Measurements from ENCODE around the gene CHST15.

CHST15 gene

DNA sequence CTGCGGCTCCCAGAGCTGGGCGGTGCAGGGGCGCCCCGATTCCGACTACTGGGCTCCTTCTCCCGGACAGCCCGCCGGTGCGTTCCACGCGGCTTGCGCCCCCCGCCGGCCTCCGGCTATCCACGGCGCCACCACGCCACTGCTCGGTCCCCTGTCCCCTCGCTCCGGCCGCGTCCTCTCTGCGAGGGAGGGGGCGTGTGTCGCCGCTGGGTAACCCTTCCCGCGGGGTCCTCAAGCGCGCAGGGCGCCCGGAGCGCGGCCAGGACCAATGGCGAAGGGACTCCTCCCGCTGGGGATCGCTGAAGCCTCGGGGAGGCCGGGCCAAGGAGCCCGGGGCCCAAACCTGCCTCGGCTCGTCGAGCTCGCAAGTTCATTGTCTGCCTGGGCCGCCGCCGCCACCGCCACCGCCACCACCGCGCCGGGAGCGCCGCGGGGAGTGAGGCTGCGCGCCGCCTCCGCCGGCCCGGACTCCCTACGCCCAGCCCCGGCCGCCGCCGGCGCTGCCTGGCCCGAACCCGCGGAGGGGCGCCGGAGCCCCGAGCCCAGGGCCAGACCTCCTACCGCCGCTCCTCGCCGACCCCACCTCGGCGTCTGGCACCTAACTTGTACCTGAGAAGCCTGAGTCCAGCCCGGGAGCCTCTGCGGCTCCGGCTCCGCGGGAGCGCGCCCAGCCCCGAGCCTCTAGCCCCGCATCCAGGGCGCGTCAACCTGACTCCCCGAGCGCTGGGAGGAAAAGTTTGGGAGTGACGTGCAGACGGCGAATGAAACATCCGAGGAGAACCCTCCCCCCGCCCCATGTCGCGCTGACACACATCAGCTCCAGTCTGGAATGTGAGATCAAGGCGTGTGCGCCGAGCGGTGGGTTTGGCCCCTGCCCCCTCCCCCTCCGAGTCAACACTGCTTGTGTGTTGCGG, at the start of gene CHST15:
Gene CHST15 (minus strand): TSS at position 739 of the 914 bp plus-strand sequence. CDS start 47,386 bp downstream, outside the sequence.
- no peak for DNase-seq

DNA sequence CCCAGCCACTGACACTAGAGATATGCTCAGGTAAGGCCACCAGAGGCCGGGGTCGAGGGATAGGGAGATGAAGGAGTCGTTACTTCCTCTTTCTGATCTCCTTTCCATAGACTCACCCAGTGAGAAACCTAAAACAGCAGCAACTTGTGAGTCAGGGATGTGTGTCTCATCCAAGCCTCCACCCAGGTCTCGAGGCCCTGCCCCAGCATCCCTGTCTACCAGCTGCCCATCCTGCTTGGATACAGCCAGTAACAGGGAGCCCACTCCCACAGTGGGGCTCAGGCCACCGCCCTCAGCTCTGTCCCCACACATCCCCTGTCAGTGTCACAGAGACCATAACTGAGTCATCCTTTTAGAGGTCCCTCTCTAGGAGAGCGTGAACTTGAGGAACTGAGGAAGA, 49.6 kb upstream of the CHST15 start:
- DNase-seq = no peak

DNA sequence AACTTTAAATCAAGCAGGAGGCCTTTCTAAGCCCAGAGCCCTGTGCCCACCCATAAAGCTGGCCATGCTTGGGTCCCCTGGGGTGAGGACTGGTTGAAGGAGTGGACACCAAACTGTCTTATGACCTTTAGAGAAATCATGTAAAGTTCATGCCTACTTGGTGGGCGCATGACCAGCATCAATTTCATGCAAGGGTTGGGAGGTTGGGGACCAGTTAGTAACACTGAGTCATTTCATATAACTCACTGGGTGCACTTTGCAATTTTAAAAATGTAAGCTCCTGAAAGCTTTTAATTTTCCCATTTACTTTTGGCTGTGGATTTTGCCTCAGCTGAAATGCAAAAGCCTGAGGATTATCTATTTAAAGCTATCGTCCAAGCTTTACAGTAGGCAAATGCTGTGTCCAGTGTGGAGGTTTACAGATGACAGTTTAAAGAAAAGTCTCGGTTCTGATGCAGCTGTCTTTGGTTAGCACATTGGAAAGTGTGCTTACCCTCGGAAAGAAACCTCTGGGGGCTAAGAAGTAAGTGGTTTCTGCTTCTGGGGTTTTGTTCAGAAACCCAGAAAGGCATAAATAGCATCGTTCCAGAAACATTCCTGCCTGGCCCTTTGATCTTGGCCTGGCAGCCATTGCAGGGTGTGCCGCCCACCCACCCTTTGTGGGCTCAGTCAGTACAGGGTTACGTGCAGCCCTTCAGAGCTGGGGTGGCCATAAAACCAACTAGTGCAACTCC, 48.8 kb upstream of the CHST15 start:
- no peak for DNase-seq

DNA sequence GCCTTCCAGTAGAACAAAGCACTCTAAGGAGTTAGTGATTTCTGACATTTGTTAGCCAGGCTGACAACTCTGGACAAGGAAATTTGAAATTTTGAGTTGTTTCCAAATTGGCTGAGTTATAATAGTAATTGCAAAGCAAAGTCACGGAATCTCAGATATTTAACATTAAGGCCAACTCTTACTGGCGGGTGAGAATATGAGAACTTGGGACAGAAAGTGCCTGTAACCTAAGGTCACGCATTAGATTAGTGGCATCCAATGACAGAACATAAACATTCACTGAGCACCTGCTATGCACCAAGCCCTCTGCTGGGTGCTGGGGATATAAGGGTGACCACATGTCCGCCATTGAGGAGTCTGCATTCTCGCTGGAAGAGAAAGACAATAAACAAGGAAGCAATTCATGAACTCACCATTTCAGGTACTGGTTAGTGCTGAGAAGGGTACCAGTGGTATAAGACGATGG, 45.5 kb upstream of the CHST15 start:
- DNase-seq = no peak

GRCh38 chr10:124138195-124138882, 44.9 kb upstream of the CHST15 start:
- DNase-seq = no peak

- DNase-seq = no peak
These were observed 41.0 kb upstream of the CHST15 start for GRCh38 chr10:124134251-124134893.

DNA sequence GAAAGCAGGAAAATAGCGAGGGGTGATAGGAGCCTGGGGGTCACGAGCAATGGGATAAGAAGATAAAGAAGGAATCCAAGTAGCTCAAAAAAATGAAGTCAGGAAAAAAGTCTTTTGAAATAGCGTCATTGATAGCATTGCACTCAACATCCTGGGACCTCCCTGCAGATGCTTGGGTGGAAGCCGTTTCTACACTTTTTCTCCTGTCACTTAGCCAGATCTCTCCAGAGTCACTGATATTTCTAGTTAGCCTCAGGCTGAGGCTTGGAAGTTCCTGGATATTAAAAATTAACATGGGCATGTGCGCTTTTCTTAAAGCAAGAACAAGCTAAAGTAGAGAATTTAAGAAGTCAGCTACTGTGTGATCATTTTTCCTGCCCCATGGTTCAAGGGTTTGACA, 39.5 kb upstream of the CHST15 start:
- no peak for DNase-seq

DNA sequence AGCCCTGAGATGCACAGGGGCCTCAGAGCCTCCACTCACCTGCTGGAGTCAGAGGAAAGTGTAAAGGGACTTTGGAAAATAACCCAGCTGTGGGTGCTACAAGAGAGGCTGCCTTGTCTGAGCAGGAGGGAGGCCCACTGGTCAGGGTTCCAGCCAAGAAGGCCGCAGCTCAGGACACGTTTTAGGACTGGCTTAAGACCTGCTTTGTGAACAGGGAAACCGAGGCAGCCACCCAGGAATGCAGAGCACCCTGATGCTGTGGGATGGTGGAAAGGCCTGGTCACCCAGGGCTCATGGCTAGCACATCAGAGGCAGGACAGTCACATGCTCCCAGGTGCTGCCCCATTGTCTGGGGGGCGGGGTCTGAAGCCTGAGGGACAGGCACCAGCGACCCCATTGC, 38.9 kb upstream of the CHST15 start:
- no peak for DNase-seq

- DNase-seq = no peak
These were observed 37.8 kb upstream of the CHST15 start for GRCh38 chr10:124131172-124131571.

GRCh38 chr10:124130198-124130900, 37.0 kb upstream of the CHST15 start:
- DNase-seq = no peak

GRCh38 chr10:124129471-124129870, 36.1 kb upstream of the CHST15 start:
- DNase-seq = no peak

GRCh38 chr10:124128811-124129145, 35.4 kb upstream of the CHST15 start:
- DNase-seq = no peak

DNA sequence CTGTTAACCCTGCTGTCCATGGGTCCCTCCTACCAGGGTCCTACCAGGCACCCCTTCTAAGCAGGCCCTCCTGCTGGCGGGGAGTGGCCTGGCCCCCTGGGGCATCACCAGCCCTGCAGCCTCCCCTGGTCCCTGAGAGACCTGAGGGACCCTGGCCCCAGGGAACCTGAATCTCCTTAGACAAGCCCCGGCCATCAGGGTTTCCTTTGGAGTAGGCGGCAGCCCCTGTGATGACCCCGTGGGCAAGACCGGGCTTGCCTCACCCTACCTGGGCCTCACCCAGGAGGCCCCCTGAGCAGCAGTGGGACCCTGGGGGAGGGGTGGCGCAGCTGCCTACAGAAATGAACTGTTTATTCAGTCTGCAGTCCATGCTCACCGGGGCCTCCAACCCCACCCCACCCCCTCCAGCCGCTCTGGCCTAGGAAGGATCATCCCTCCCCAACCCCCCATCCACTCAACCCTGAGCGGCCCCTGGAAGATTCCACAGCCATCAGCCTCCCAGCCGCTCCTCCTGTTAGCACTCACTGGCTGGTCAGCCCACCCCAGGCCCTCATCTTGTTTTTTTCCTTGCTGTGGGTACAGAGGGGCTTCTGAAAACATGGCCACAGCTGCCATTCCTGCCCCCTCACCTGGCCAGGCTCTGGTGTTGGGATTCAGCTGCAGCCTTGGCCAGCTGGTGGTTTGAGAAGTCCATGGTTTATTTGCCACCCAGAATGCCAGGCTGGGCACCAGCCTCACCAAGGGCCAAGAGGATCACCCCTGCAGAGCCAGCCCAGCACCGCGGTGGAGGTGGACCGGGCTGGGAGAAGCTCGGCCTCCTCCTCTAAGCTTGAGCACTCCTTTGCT, 34.8 kb upstream of the CHST15 start:
- no peak for DNase-seq

- no peak for DNase-seq
These were observed 34.2 kb upstream of the CHST15 start for GRCh38 chr10:124127563-124127962.

GRCh38 chr10:124126983-124127385, 33.6 kb upstream of the CHST15 start:
- no peak for DNase-seq

- DNase-seq = no peak
These were observed 33.0 kb upstream of the CHST15 start for GRCh38 chr10:124126145-124126982.

GRCh38 chr10:124125305-124126116, 32.1 kb upstream of the CHST15 start:
- no peak for DNase-seq

GRCh38 chr10:124124769-124125161, 31.4 kb upstream of the CHST15 start:
- DNase-seq = no peak

DNA sequence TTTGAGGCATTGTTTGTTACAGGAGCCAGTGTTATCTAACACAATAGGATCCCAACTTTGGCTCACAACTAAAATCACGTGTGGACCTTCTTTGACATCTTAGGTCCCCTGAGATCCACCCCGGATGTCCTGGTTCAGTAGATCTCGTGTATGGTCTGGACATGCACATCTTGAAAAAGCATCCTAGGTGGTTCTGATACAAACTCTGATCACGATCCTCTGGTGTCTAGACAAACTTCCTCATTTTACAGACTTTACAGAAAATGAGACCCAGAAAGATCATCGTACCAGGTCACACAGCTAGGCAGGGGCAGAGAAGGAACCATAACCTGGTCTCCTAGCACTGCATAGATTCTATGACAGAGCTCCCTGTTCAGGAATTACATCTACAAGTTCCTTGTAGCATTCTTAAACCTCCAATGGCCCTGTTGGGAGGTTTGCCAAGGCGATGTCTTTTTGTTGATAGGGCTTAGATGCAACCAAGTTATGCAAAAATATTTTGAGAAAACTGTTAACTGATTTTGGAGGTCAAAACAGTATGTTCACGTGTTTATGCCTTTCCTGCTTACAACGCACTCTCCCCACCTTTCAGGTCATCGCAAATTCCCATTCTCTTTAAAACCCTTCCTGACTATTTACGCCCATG, 30.8 kb upstream of the CHST15 start:
- DNase-seq = no peak
